Cardiac fibroblast (primary cell): Measurements from ENCODE around the gene PAX2.

Source experiments
- DNase-seq, 2 donors: peaks; one replicate each; pipeline versions ENCODE4 v3.0.0 to v3.0.0-alpha.2; 2010; ENCODE audit warnings: low read depth in 2 of 2
- H3K4me3 ChIP-seq, 2 donors: replicated peaks in 1 of 2; 1 replicate in 1 of 2; 2 replicates in 1 of 2; pipeline ENCODE4 v1.5.1; 2011; ENCODE audit warnings: low read depth in 2 of 2, low read length in 2 of 2, mild to moderate bottlenecking in 2 of 2, moderate library complexity in 1 of 2
- TF ChIP-seq, protein P1 (sequence below): IDR thresholded peaks from one replicate; pipeline ENCODE4 v1.5.1; 2011; ENCODE audit warnings: low read depth, mild to moderate bottlenecking, low read length, inconsistent platforms

The PAX2 gene

DNA sequence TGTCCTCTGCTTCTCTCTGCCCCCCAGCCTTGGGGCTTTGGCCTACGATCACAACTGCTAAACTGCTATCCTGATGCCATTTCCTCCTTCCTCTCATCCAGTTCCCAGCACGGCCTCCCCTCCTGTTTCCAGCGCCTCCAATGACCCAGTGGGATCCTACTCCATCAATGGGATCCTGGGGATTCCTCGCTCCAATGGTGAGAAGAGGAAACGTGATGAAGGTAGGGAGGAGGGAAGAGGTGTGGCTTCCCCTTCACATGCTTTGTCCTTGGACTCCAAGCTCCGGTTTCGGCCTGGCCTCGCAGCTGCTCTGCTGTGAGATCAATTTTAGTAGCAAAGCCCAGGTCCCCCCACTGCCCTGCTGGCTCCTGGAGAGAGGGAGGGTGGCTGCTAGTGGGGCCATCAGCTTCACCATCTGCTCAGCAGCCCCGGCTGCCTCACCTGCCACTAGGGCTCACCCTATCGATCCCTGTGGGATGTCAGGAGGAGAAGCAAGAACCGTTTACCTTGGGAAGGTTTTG lies 35.8 kb downstream of the PAX2 start:
- TF ChIP-seq, protein P1, sequence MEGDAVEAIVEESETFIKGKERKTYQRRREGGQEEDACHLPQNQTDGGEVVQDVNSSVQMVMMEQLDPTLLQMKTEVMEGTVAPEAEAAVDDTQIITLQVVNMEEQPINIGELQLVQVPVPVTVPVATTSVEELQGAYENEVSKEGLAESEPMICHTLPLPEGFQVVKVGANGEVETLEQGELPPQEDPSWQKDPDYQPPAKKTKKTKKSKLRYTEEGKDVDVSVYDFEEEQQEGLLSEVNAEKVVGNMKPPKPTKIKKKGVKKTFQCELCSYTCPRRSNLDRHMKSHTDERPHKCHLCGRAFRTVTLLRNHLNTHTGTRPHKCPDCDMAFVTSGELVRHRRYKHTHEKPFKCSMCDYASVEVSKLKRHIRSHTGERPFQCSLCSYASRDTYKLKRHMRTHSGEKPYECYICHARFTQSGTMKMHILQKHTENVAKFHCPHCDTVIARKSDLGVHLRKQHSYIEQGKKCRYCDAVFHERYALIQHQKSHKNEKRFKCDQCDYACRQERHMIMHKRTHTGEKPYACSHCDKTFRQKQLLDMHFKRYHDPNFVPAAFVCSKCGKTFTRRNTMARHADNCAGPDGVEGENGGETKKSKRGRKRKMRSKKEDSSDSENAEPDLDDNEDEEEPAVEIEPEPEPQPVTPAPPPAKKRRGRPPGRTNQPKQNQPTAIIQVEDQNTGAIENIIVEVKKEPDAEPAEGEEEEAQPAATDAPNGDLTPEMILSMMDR, result no peak
- no peak overlapping the region for H3K4me3 ChIP-seq
- DNase-seq, result no peak

DNA sequence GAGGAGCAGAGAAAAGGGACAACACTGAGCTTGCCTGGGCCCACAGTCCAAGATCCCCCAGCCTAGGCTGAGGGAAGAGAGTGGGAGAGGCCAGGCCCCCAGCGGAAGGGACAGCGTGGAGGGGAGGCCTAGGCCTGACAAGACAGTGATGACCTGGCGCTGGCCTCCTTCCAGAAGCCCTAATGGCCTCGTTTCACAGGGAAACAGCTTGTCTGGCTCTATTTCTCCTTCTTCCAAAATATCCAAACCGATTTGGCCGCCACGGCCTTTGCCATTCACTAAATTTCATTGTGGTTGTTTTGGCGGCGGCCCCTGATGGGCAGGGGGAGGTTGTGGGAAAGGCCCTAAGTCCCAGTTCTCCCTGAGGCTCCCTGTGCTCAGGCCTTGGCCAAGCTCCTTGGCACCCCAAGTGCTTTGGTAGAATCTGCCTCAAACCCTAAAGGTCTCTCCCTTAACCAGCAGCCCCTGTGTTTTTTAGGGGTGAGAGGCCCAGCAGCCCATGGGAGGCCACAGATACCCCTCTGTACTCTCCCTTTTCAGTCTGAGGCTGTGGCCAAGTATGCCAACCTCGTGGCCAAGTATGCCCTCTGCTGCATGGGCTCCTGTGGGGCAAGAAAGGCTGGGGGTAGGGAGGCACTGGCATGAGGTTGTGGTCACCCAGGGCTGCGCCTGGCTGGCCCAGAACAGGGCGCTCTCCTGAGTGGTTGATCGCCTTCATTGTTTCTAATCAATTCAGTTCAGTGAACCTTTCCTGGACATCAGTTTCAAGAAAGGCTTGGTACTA lies 37.3 kb downstream of the PAX2 start:
- H3K4me3 ChIP-seq, result no peak overlapping the region
- TF ChIP-seq, protein P1, result no peak
- no peak for DNase-seq

DNA sequence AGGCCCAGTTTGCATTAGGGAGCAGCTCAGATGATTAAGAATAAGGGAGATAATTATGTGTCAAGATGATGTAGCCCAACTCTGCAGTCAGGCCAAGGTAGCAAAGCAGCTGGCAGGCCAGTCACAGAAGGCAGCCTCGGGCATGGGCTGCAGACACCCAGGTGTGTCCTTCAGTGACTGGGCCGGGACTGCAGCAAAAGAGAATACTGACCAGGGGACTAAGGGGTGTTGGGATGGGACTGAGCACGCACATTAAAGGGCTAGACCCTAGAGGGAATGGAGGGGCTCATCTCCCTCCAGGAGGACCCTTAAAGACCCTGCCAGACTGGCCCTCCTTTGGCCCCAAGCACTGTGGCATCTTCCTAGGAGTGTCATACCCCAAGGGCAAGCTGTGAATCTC lies 38.7 kb downstream of the PAX2 start:
- DNase-seq, result no peak
- TF ChIP-seq, protein P1, result no peak
- H3K4me3 ChIP-seq, result no peak overlapping the region

DNA sequence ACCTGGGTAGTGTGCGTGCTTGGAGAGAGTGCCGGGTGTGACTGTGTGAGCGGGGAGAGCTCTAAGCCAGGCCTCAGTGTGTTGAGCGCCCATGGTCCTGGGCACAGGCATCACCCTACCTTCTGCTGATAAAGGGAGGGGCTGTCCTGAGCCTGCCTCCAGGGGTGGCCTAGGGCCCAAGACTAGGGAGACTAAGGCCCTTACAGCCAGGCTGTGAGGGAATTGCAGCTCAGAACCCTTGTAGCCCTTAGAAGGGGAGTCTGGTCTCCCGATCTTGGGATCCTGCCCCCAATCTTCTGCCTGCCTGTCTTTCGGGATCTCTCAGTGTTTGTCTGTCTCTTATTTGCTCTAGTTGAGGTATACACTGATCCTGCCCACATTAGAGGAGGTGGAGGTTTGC lies 41.2 kb downstream of the PAX2 start:
- H3K4me3 ChIP-seq, result no peak overlapping the region
- DNase-seq, result no peak
- TF ChIP-seq, protein P1, result no peak

DNA sequence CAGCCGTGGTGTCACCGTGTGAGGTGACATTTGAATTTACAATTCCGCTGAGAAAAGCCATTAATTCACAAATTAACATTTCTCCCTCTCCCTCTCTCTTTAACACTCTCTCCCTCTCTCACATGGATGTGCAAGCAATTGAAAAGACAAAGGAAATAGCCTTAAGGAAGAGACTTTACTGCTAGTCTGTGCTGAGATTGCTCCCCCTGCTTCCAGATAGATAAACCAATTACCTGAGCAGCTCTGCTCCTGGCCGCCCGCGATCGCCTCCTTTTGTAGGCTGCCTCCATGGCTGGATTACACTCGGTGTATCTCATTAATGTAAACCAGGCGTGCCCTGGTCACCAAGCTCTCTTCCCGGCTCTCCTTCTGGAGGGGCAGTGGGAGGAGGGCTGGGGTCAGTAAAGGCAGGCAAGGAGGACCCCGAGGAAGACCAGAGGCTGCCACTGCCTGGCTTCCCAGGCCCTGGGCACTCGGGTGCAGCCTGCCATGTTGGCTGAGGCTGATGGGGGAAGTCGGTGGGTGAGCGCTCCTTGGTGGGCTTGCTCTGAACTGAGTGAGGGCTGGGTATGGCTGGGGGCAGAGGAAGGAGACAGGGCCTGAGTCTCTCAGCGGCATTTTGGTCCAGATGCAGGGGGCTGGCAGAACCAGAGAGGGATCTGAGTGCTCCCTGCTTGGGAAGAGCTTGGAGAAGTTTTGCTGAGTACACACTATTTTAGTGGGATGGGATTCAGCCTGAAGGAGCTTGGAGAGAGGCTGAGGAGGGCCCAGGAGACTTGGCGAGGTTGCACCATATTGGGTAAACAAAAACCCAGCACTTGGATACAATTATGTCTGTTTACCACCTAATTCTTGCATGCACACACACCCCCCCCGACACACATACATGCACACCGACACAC lies 42.9 kb downstream of the PAX2 start:
- TF ChIP-seq, protein P1, result no peak
- no peak overlapping the region for H3K4me3 ChIP-seq
- no peak for DNase-seq

DNA sequence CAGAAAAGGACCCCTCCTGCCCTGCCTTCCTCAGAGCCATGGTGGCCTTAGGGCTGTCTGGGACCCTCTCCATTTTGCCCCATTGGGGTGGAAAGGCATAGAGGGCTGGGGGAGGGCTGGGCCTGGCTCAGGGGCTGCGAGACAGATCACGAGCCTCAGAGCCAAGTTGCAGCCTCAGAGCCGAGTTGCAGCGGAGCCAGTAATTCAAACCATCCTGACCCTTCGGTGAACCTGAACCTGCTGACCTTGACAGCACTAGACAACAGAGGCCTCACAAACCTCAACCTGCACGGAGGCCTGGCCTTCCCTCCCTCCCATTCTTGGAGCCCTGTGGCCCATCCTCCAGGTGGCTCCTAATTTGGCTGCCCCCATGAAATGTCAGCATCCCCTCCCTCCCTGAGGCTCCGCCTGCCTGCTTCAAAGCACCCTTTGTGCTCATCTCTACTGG lies 45.4 kb downstream of the PAX2 start:
- TF ChIP-seq, protein P1, result no peak
- DNase-seq, result no peak
- H3K4me3 ChIP-seq, result no peak overlapping the region
